ENCODE measurements around the gene IRF2BPL. TPM values are rescaled to one million over a fixed set of nuclear protein-coding genes. Genes with fewer than 3 reads are reported as not detected.

The IRF2BPL gene
- total RNA-seq, 2 donors from 2014 or later: 26.7 to 52.1 TPM

DNA sequence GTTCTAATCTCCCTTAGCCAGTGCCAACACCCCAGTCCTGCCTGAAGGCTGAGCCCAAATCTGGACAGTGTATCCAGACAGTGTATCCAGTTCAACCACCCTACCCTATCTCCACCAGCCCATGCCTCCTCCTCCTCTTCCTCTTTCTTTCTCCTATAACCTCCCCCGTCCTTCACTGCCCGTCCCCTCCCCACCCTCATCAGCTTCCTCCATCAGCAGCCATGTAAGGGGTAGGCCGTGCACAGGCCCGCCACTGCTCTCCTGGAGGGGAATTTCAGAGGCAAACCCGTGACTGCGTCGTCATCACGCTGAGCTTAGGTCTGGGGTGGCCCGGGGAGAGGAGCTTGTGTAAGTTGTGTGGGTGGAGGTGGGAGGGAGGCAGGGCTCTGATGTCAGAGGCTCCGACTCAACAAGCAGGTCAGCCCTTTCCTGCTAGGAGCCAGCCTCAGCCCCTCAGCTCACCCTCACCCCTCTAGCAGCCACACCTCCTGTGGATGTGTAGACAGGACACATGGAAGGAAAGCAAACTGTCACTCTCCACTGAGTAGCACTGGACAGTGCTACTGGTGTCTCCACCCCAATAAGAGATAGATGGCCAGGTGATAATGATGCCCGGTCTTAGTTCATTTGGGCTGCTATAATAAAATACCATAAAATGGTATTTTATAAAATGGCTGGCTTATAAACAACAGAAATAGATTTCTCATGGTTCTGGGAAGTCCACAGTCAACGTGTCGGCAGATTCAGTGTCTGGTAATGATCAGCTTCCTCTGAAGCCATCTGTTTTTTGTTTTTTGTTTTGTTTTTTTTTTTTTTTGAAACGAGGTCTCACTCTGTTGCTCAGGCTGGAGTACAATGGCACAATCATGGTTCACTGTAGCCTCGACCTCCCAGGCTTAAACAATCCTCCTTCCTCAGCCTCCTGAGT, 50.5 kb downstream of the IRF2BPL start:
- Histone ChIP-seq H3K4me1 (peaks cover 8% of the 10 kb centered on the region), H3K27me3 (no peaks in the 10 kb centered on the region), H3K4me3 (no peak overlapping the region), H3K9me3 (no peaks in the 10 kb centered on the region), H3K27ac (peak overlapping the region in 1 of 4 donors; percentile 45), H3K36me3 (replicated peaks in 1 of 2; ENCODE audit: insufficient read depth in 1 of 2, low read depth in 2 of 2) (no peaks in the 10 kb centered on the region)
- 49 to 66% methylated on average over 14 to 15 of the region's 15 CpGs for whole genome bisulfite sequencing, 2 donors
- intact Hi-C loops (cut with DNase I): no loop called here
- DNase-seq (peak in 3 of 4 donors; percentile 29 to 75 (median 37)), ATAC-seq (peak; percentile 22)
- TF ChIP-seq POLR2A (IDR thresholded peaks at IDR 0.05): no peak
- TF ChIP-seq, protein P1, sequence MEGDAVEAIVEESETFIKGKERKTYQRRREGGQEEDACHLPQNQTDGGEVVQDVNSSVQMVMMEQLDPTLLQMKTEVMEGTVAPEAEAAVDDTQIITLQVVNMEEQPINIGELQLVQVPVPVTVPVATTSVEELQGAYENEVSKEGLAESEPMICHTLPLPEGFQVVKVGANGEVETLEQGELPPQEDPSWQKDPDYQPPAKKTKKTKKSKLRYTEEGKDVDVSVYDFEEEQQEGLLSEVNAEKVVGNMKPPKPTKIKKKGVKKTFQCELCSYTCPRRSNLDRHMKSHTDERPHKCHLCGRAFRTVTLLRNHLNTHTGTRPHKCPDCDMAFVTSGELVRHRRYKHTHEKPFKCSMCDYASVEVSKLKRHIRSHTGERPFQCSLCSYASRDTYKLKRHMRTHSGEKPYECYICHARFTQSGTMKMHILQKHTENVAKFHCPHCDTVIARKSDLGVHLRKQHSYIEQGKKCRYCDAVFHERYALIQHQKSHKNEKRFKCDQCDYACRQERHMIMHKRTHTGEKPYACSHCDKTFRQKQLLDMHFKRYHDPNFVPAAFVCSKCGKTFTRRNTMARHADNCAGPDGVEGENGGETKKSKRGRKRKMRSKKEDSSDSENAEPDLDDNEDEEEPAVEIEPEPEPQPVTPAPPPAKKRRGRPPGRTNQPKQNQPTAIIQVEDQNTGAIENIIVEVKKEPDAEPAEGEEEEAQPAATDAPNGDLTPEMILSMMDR (IDR thresholded peaks at IDR 0.05): no peak

- H3K36me3 ChIP-seq (replicated peaks in 1 of 2; ENCODE audit: insufficient read depth in 1 of 2, low read depth in 2 of 2): no peaks in the 10 kb centered on the region
- DNase-seq: peak in 2 of 4 donors; percentile 35 to 50
- no peaks in the 10 kb centered on the region for H3K9me3 ChIP-seq
- no peak for ATAC-seq
- no peak overlapping the region for H3K4me3 ChIP-seq
- no peaks in the 10 kb centered on the region for H3K27me3 ChIP-seq
- H3K27ac ChIP-seq: no peak overlapping the region
- intact Hi-C loops (cut with DNase I): no loop called here
- WGBS, 2 donors: 58 to 76% methylated on average over 2 to 7 of the region's 7 CpGs
- peaks cover 8% of the 10 kb centered on the region for H3K4me1 ChIP-seq
- TF ChIP-seq, protein P1 (IDR thresholded peaks at IDR 0.05): no peak
- TF ChIP-seq POLR2A (IDR thresholded peaks at IDR 0.05): no peak
Measured at GRCh38 chr14:76976240-76977005, 52.1 kb downstream of the IRF2BPL start.

- H3K4me3 ChIP-seq: no peak overlapping the region
- intact Hi-C loops (cut with DNase I): no loop called here
- no peaks in the 10 kb centered on the region for H3K27me3 ChIP-seq
- H3K4me1 ChIP-seq: peaks cover 10% of the 10 kb centered on the region
- H3K36me3 ChIP-seq (replicated peaks in 1 of 2; ENCODE audit: insufficient read depth in 1 of 2, low read depth in 2 of 2): no peaks in the 10 kb centered on the region
- no peak overlapping the region for H3K27ac ChIP-seq
- no peak for TF ChIP-seq POLR2A (IDR thresholded peaks at IDR 0.05)
- TF ChIP-seq, protein P1 (IDR thresholded peaks at IDR 0.05): no peak
- ATAC-seq: no peak
- 83 to 90% methylated on average over 4 of the region's 4 CpGs for WGBS, 2 donors
- no peaks in the 10 kb centered on the region for H3K9me3 ChIP-seq
- no peak for DNase-seq
Measured at GRCh38 chr14:76975812-76976211, 52.7 kb downstream of the IRF2BPL start.

DNA sequence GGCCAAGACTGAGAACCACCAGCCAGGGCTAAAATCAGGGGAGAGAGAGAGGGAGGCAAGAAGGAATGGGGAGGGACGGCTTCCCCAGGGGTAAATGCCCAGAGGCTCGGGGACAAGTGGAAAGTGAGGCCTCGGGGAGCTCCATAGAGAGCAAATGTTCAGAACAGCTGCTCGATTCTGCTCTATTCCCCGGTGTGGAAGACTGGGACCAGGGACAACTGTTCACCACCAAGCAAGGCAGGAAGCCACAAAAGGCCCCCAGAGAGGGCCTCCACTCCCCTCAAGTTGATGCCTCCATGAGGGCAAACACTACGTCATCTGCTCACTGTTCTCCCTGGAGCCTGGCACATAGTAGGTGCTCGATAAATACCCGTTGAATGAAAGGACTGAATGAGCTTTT, 53.5 kb downstream of the IRF2BPL start:
- no peak for ATAC-seq
- intact Hi-C loops (cut with DNase I): no loop called here
- H3K9me3 ChIP-seq: no peaks in the 10 kb centered on the region
- peaks cover 14% of the 10 kb centered on the region for H3K4me1 ChIP-seq
- WGBS, 2 donors: 81 to 84% methylated on average over 8 of the region's 8 CpGs
- H3K36me3 ChIP-seq (replicated peaks in 1 of 2; ENCODE audit: insufficient read depth in 1 of 2, low read depth in 2 of 2): no peaks in the 10 kb centered on the region
- H3K27me3 ChIP-seq: no peaks in the 10 kb centered on the region
- no peak for DNase-seq
- H3K27ac ChIP-seq: no peak overlapping the region
- no peak overlapping the region for H3K4me3 ChIP-seq
- no peak for TF ChIP-seq POLR2A (IDR thresholded peaks at IDR 0.05)
- TF ChIP-seq, protein P1 (IDR thresholded peaks at IDR 0.05): no peak

Other genes with a start within 250 kb of the IRF2BPL start
- 10 to 100 TPM; 26.5 to 44.2 TPM for gene ANGEL1, start 215.8 kb downstream of the IRF2BPL start, total RNA-seq
- not detected for gene LRRC74A, start 202.3 kb downstream of the IRF2BPL start, total RNA-seq
- gene CIPC, start 69.5 kb upstream of the IRF2BPL start, total RNA-seq: 10 to 100 TPM; 13.7 to 17.1 TPM
- gene ZDHHC22, start 113.1 kb upstream of the IRF2BPL start, total RNA-seq: not detected
- 1 to 10 TPM in 1 of 2 donors, under 1 TPM in 1; 0.33 to 3.6 TPM for gene TMEM63C, start 153.1 kb upstream of the IRF2BPL start, total RNA-seq
- gene NGB, start 242.5 kb upstream of the IRF2BPL start, total RNA-seq: under 1 TPM in 1 of 2 donors, not detected in 1; 0.33 TPM

Measured in body of pancreas (tissue), 4 donors.